H1 (cell line): ENCODE measurements around the gene BTBD16. TPM values are rescaled to one million over a fixed set of nuclear protein-coding genes. Genes with fewer than 3 reads are reported as not detected.

Experiments used
- CHD2 ChIP-seq: IDR thresholded peaks from 2 replicates; pipeline ENCODE4 v1.6.1; 2012; ENCODE audit warnings: low read length, improper control_type of control experiment
- CREB1 ChIP-seq: IDR thresholded peaks from 2 replicates; pipeline ENCODE4 v1.6.1; 2012; ENCODE audit warnings: inconsistent platforms
- CTCF ChIP-seq, 3 experiments: IDR thresholded peaks; 1 replicate in 2 of 3; 2 replicates in 1 of 3; pipeline versions ENCODE4 v1.5.1 to v1.6.1; 2011; ENCODE audit warnings: low read length in 3 of 3, mild to moderate bottlenecking in 3 of 3, inconsistent platforms in 2 of 3, low read depth in 1 of 3, moderate library complexity in 1 of 3; ENCODE audit not compliant: insufficient read depth in 1 of 3; ENCODE audit errors: control extremely low read depth in 1 of 3
- HDAC2 ChIP-seq, 2 experiments: fragments of 300-600 bp in 1 of 2; sonication (generic) in 1 of 2; IDR thresholded peaks; 2 replicates each; pipeline ENCODE4 v1.6.1; 2011 to 2012; ENCODE audit warnings: low read depth in 2 of 2, low read length in 2 of 2, mild to moderate bottlenecking in 2 of 2, moderate library complexity in 2 of 2, borderline replicate concordance in 1 of 2, inconsistent platforms in 1 of 2
- HDAC6 ChIP-seq: IDR thresholded peaks from one replicate; pipeline ENCODE4 v1.7.1; 2012; ENCODE audit warnings: low read depth, mild to moderate bottlenecking, inconsistent platforms, low read length, moderate library complexity
- POLR2AphosphoS5 ChIP-seq: IDR thresholded peaks from 2 replicates; pipeline ENCODE4 v1.6.1; 2011; ENCODE audit warnings: low read depth, low read length
- RAD21 ChIP-seq, 2 experiments: IDR thresholded peaks in 1 of 2; conservative IDR thresholded peaks in 1 of 2; 2 replicates each; pipeline ENCODE4 v1.6.1; 2011; ENCODE audit warnings: low read depth in 2 of 2, low read length in 2 of 2, improper control_type of control experiment in 1 of 2, inconsistent platforms in 1 of 2, mild to moderate bottlenecking in 1 of 2, moderate library complexity in 1 of 2
- RXRA ChIP-seq: IDR thresholded peaks from 2 replicates; pipeline ENCODE4 v1.6.1; 2011; ENCODE audit warnings: low read depth, mild to moderate bottlenecking, low read length, moderate library complexity; ENCODE audit not compliant: insufficient read depth
- TAF1 ChIP-seq: IDR thresholded peaks from 2 replicates; pipeline ENCODE4 v1.6.1; 2011; ENCODE audit warnings: mild to moderate bottlenecking, low read depth, low read length
- TEAD4 ChIP-seq: IDR thresholded peaks from 2 replicates; pipeline ENCODE4 v1.6.1; 2012; ENCODE audit warnings: low read depth, low read length, inconsistent platforms, mixed read lengths
- polyA plus RNA-seq, 7 experiments: library from polyadenylated mRNA; depleted of rRNA in 3 of 7; stranded (reverse) in 5 of 7; unstranded in 2 of 7; fragments of >200 nt in 5 of 7; fragments of 200-250 nt in 2 of 7; gene quantifications; 1 replicate in 5 of 7; 2 replicates in 1 of 7; 4 replicates in 1 of 7; pipeline versions ENCODE4 v1.2.1 to v1.2.3, GENCODE V29; 2011 to 2013; ENCODE audit warnings: missing spikeins in 2 of 7, mixed read lengths in 2 of 7
- total RNA-seq: library from RNA; stranded (reverse); fragmentation: NEBNext Ultra II Directional; extraction: Animal tissue kit (Norgen Biotek cat#: 25700); gene quantifications from 2 replicates; pipeline ENCODE4 v1.2.1, GENCODE V29; 2021

Gene BTBD16
- total and polyA plus RNA-seq, 2 of the 8 experiments (the other 6 are each of a cell fraction or from before 2014, with no cell fraction given): 0.05 TPM; not detected in 1

DNA sequence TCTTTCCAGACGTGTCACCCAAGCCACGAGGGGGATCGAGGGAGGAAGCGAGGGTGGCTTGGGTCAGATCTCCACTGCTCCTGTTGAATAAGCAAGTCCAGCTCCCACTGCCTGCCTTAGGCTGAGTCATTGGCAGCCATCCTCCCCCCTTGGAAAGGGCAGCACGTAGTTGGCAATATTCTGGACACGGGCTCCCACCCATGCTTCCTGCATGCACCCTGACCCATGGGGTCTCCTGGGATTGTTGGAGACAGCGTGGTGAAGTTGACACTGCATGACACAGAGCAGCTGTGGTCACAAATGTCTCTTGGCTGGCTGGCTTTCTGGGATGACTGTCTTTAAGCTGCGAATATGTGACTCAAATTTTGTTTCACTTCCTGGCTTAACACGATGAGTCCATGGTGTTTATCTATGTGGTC, 11.2 kb downstream of the BTBD16 start (continued):
- no peak for TF ChIP-seq CTCF (IDR thresholded peaks at IDR 0.05; ENCODE audit: control extremely low read depth in 1 of 3, insufficient read depth in 1 of 3, low read depth in 1 of 3, low read length in 3 of 3)
- TF ChIP-seq TAF1: no peak
- no peak for TF ChIP-seq CREB1
- no peak for TF ChIP-seq HDAC2 (IDR thresholded peaks at IDR 0.05; ENCODE audit: borderline replicate concordance in 1 of 2, low read depth in 2 of 2, low read length in 2 of 2)
- TF ChIP-seq HDAC6: no peak
- no peak for TF ChIP-seq RAD21 (IDR thresholded peaks at IDR 0.05 in 1 of 2, conservative IDR thresholded peaks at IDR 0.05 in 1 of 2; ENCODE audit: low read depth in 2 of 2, low read length in 2 of 2)
- no peak for TF ChIP-seq RXRA
- TF ChIP-seq CHD2: no peak
- TF ChIP-seq POLR2AphosphoS5: no peak
- no peak for TF ChIP-seq TEAD4
